Neural progenitor cell (in vitro differentiated cells): Measurements from ENCODE around the gene TFPI2. TPM values are rescaled to one million over a fixed set of nuclear protein-coding genes. Genes with fewer than 3 reads are reported as not detected.

Experiments
- DNase-seq: peaks from one replicate; pipeline ENCODE4 v3.0.0-alpha.2; 2016; ENCODE audit warnings: low spot score
- H2AFZ ChIP-seq: fragments of 200-600 bp; sonication (generic); replicated peaks from 2 replicates; pipeline ENCODE4 v1.6.1; 2016; ENCODE audit warnings: antibody characterized with exemption
- H3F3A ChIP-seq: fragments of 200-600 bp; sonication (generic); 2 replicates; pipeline ENCODE4 v1.6.1; 2016; ENCODE audit warnings: antibody characterized with exemption, low read depth
- H3K27ac ChIP-seq: fragments of 200-600 bp; sonication (generic); 2 replicates; pipeline ENCODE4 v1.5.1; 2016; ENCODE audit warnings: mild to moderate bottlenecking
- H3K27me3 ChIP-seq: fragments of 200-600 bp; sonication (generic); 2 replicates; pipeline ENCODE4 v1.6.1; 2016; ENCODE audit warnings: mild to moderate bottlenecking, moderate library complexity
- H3K36me3 ChIP-seq: fragments of 200-600 bp; sonication (generic); 2 replicates; pipeline ENCODE4 v1.5.1; 2016
- H3K4me1 ChIP-seq: fragments of 200-600 bp; sonication (generic); 2 replicates; pipeline ENCODE4 v1.6.1; 2016; ENCODE audit warnings: mixed run types
- H3K4me2 ChIP-seq: fragments of 200-600 bp; sonication (generic); 2 replicates; pipeline ENCODE4 v1.6.1; 2016
- H3K4me3 ChIP-seq: fragments of 200-600 bp; sonication (generic); 2 replicates; pipeline ENCODE4 v1.5.1; 2016
- H3K79me2 ChIP-seq: fragments of 200-600 bp; sonication (generic); 2 replicates; pipeline ENCODE4 v1.6.1; 2016; ENCODE audit warnings: low read depth
- H3K9ac ChIP-seq: fragments of 200-600 bp; sonication (generic); 2 replicates; pipeline ENCODE4 v1.6.1; 2016
- H3K9me3 ChIP-seq: fragments of 200-600 bp; sonication (generic); 2 replicates; pipeline ENCODE4 v1.5.1; 2016; ENCODE audit warnings: low read depth
- H4K20me1 ChIP-seq: fragments of 200-600 bp; sonication (generic); 2 replicates; pipeline ENCODE4 v1.6.1; 2016; ENCODE audit warnings: low read depth
- H3K27ac Mint-ChIP-seq: 3 replicates; pipeline ENCODE4 v1.8.0; 2021; ENCODE audit warnings: mixed read lengths
- H3K27me3 Mint-ChIP-seq: 2 replicates; pipeline ENCODE4 v1.8.0; 2022; ENCODE audit warnings: low read depth, mild to moderate bottlenecking, inconsistent platforms, moderate library complexity, mixed read lengths; ENCODE audit not compliant: insufficient read depth
- H3K36me3 Mint-ChIP-seq: 3 replicates; pipeline ENCODE4 v1.8.0; 2021; ENCODE audit warnings: mixed read lengths
- H3K4me1 Mint-ChIP-seq: 3 replicates; pipeline ENCODE4 v1.8.0; 2021; ENCODE audit warnings: mixed read lengths
- H3K4me3 Mint-ChIP-seq: 3 replicates; pipeline ENCODE4 v1.8.0; 2021; ENCODE audit warnings: mild to moderate bottlenecking, moderate library complexity, mixed read lengths
- H3K9me3 Mint-ChIP-seq: 3 replicates; pipeline ENCODE4 v1.8.0; 2020; ENCODE audit warnings: mixed read lengths
- CTCF ChIP-seq: fragments of 200-600 bp; sonication (generic); IDR thresholded peaks from 2 replicates; pipeline ENCODE4 v1.5.1; 2017; ENCODE audit warnings: antibody characterized with exemption, mild to moderate bottlenecking
- EZH2 ChIP-seq: fragments of 200-600 bp; sonication (generic); IDR thresholded peaks from 2 replicates; pipeline ENCODE4 v1.6.1; 2017; ENCODE audit warnings: antibody characterized with exemption, mild to moderate bottlenecking, moderate library complexity
- EZH2phosphoT487 ChIP-seq: fragments of 200-600 bp; sonication (generic); IDR thresholded peaks from 2 replicates; pipeline ENCODE4 v1.6.1; 2017; ENCODE audit warnings: antibody characterized with exemption
- total RNA-seq: library from RNA; depleted of rRNA; stranded (reverse); fragments of >200 nt; gene quantifications from 2 replicates; pipeline ENCODE4 v1.2.3, GENCODE V29; 2015; ENCODE audit warnings: low replicate concordance

The TFPI2 gene
- total RNA-seq, 1 donor from 2014 or later, result 5.8 TPM

GRCh38 chr7:93935102-93935501 lies 44.5 kb upstream of the TFPI2 start:
- Mint-ChIP-seq H3K4me3 (no peak overlapping the region), H3K9me3 (peaks cover 6% of the 10 kb centered on the region), H3K27ac (no peak overlapping the region), H3K4me1 (peaks cover 2% of the 10 kb centered on the region), H3K36me3 (no peaks in the 10 kb centered on the region), H3K27me3 (peaks cover 2% of the 10 kb centered on the region)
- Histone ChIP-seq H3K9ac (no peak overlapping the region), H3F3A (no peaks in the 10 kb centered on the region), H3K4me1 (no peaks in the 10 kb centered on the region), H4K20me1 (no peaks in the 10 kb centered on the region), H3K27me3 (no peaks in the 10 kb centered on the region), H3K9me3 (no peaks in the 10 kb centered on the region), H3K36me3 (no peaks in the 10 kb centered on the region), H3K4me2 (no peak overlapping the region), H3K79me2 (no peaks in the 10 kb centered on the region), H3K4me3 (no peak overlapping the region), H3K27ac (no peak overlapping the region), H2AFZ (no peak overlapping the region)
- TF ChIP-seq EZH2, result no peak
- TF ChIP-seq EZH2phosphoT487, result no peak
- TF ChIP-seq CTCF, result no peak
- DNase-seq, result no peak

GRCh38 chr7:93933156-93933555 lies 42.6 kb upstream of the TFPI2 start:
- TF ChIP-seq EZH2phosphoT487, result no peak
- TF ChIP-seq CTCF, result no peak
- TF ChIP-seq EZH2, result no peak
- H3K27ac ChIP-seq, result no peak overlapping the region
- H3K79me2 ChIP-seq, result no peaks in the 10 kb centered on the region
- no peaks in the 10 kb centered on the region for H3K27me3 ChIP-seq
- Mint-ChIP-seq H3K27me3 (no peaks in the 10 kb centered on the region), H3K9me3 (peaks cover 6% of the 10 kb centered on the region), H3K4me1 (no peaks in the 10 kb centered on the region), H3K4me3 (no peak overlapping the region), H3K36me3 (no peaks in the 10 kb centered on the region), H3K27ac (no peak overlapping the region)
- H3K4me2 ChIP-seq, result no peak overlapping the region
- no peak overlapping the region for H3K9ac ChIP-seq
- H3K9me3 ChIP-seq, result no peaks in the 10 kb centered on the region
- H3K36me3 ChIP-seq, result no peaks in the 10 kb centered on the region
- H3K4me1 ChIP-seq, result no peaks in the 10 kb centered on the region
- no peak for DNase-seq
- H4K20me1 ChIP-seq, result no peaks in the 10 kb centered on the region
- H3F3A ChIP-seq, result no peaks in the 10 kb centered on the region
- no peak overlapping the region for H2AFZ ChIP-seq
- H3K4me3 ChIP-seq, result no peak overlapping the region

GRCh38 chr7:93931655-93932054 lies 41.1 kb upstream of the TFPI2 start:
- no peaks in the 10 kb centered on the region for H3K27me3 ChIP-seq
- H3K36me3 Mint-ChIP-seq, result peaks cover 1% of the 10 kb centered on the region
- no peaks in the 10 kb centered on the region for H3K4me1 Mint-ChIP-seq
- H3F3A ChIP-seq, result no peaks in the 10 kb centered on the region
- no peak overlapping the region for H3K4me2 ChIP-seq
- H3K4me3 ChIP-seq, result no peak overlapping the region
- H3K27ac Mint-ChIP-seq, result no peak overlapping the region
- H2AFZ ChIP-seq, result no peak overlapping the region
- DNase-seq, result no peak
- no peak overlapping the region for H3K9ac ChIP-seq
- no peaks in the 10 kb centered on the region for H3K9me3 ChIP-seq
- peaks cover 2% of the 10 kb centered on the region for H3K9me3 Mint-ChIP-seq
- no peaks in the 10 kb centered on the region for H3K79me2 ChIP-seq
- H4K20me1 ChIP-seq, result no peaks in the 10 kb centered on the region
- no peaks in the 10 kb centered on the region for H3K4me1 ChIP-seq
- no peaks in the 10 kb centered on the region for H3K27me3 Mint-ChIP-seq
- H3K4me3 Mint-ChIP-seq, result no peak overlapping the region
- H3K36me3 ChIP-seq, result no peaks in the 10 kb centered on the region
- H3K27ac ChIP-seq, result no peak overlapping the region
- no peak for TF ChIP-seq EZH2
- TF ChIP-seq EZH2phosphoT487, result no peak
- no peak for TF ChIP-seq CTCF

GRCh38 chr7:93927585-93927984 lies 37.0 kb upstream of the TFPI2 start:
- Mint-ChIP-seq H3K9me3 (no peaks in the 10 kb centered on the region), H3K27ac (no peak overlapping the region), H3K4me3 (no peak overlapping the region), H3K27me3 (no peaks in the 10 kb centered on the region), H3K36me3 (peaks cover 15% of the 10 kb centered on the region), H3K4me1 (peaks cover 16% of the 10 kb centered on the region)
- Histone ChIP-seq H3K9me3 (no peaks in the 10 kb centered on the region), H3K4me1 (peaks cover 6% of the 10 kb centered on the region), H3K79me2 (no peaks in the 10 kb centered on the region), H3F3A (no peaks in the 10 kb centered on the region), H3K9ac (no peak overlapping the region), H3K4me3 (no peak overlapping the region), H4K20me1 (no peaks in the 10 kb centered on the region), H3K36me3 (no peaks in the 10 kb centered on the region), H3K4me2 (no peak overlapping the region), H3K27me3 (peaks cover under 1% of the 10 kb centered on the region), H2AFZ (no peak overlapping the region), H3K27ac (no peak overlapping the region)
- no peak for DNase-seq
- TF ChIP-seq EZH2phosphoT487 (no peak), EZH2 (no peak), CTCF (no peak)
